ENCODE measurements around the gene ADAM19.

ADAM19 gene, protein sequence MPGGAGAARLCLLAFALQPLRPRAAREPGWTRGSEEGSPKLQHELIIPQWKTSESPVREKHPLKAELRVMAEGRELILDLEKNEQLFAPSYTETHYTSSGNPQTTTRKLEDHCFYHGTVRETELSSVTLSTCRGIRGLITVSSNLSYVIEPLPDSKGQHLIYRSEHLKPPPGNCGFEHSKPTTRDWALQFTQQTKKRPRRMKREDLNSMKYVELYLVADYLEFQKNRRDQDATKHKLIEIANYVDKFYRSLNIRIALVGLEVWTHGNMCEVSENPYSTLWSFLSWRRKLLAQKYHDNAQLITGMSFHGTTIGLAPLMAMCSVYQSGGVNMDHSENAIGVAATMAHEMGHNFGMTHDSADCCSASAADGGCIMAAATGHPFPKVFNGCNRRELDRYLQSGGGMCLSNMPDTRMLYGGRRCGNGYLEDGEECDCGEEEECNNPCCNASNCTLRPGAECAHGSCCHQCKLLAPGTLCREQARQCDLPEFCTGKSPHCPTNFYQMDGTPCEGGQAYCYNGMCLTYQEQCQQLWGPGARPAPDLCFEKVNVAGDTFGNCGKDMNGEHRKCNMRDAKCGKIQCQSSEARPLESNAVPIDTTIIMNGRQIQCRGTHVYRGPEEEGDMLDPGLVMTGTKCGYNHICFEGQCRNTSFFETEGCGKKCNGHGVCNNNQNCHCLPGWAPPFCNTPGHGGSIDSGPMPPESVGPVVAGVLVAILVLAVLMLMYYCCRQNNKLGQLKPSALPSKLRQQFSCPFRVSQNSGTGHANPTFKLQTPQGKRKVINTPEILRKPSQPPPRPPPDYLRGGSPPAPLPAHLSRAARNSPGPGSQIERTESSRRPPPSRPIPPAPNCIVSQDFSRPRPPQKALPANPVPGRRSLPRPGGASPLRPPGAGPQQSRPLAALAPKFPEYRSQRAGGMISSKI

DNA sequence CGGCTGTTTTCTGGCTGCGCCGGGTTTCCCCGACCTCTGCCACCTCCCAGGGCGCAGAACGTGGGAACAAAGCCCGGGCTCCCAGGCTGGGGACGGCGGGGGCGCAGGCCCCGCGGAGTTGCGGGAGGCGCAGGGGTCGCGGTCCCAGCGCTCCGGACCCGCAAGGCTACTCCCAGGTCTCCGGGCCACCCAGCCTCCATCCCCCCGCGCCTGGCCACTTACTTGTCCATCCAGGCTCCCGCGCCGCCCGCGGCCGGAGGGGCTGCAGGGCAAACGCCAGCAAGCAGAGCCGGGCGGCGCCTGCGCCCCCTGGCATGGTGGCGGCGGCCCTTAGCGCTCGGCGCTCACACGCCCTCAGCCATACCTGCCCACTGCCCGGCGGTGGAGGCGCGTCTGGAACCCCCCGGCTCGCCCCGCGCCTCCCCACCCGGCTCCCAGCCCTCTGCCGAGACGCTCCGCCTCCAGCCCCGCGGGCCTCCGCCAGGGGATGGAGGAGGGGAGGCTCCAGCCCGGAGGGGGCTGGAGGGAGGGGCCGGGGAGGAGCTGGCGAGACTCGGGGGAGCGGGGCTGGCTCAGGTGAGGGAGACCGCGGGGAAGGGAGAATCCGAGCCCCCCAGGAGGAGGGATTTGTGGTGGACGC lies at the start of gene ADAM19:
ADAM19 (minus strand) TSS at position 395 of the 640 bp plus-strand sequence; CDS start at position 316, 79 bp downstream.
- CTCF ChIA-PET, result no interaction called here
- peak; percentile 51 for DNase-seq (ENCODE audit: low spot score)
- TF ChIP-seq, protein P1, sequence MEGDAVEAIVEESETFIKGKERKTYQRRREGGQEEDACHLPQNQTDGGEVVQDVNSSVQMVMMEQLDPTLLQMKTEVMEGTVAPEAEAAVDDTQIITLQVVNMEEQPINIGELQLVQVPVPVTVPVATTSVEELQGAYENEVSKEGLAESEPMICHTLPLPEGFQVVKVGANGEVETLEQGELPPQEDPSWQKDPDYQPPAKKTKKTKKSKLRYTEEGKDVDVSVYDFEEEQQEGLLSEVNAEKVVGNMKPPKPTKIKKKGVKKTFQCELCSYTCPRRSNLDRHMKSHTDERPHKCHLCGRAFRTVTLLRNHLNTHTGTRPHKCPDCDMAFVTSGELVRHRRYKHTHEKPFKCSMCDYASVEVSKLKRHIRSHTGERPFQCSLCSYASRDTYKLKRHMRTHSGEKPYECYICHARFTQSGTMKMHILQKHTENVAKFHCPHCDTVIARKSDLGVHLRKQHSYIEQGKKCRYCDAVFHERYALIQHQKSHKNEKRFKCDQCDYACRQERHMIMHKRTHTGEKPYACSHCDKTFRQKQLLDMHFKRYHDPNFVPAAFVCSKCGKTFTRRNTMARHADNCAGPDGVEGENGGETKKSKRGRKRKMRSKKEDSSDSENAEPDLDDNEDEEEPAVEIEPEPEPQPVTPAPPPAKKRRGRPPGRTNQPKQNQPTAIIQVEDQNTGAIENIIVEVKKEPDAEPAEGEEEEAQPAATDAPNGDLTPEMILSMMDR (conservative IDR thresholded peaks at IDR 0.05; ENCODE audit: low read depth), result no peak
- no peak within 1 kb of the TSS for H3K27ac ChIP-seq
- POLR2A ChIA-PET (ENCODE audit: low non-redundant PET), result no interaction called here

DNA sequence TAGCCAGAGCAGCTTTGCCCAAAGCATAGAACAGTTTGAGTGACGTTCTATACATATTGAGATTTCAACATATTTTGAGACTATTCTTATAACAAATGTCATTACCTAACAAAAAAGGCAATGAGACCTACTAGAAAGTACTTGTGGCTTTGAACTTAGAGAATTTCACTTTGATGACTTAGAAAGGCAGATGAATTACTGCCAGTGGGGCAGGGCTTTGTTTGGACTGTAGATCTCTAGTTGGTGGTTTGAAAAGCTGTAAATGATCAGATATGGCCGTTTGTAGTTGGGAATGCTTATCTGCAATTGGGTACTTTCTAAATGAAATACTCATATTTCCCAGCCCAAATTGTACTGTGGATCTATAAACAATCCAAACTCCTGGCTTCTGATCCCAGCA lies 48.6 kb upstream of the ADAM19 start:
- no peak for DNase-seq (ENCODE audit: low spot score)
- H3K27ac ChIP-seq, result no peak overlapping the region
- POLR2A ChIA-PET (ENCODE audit: low non-redundant PET), result no interaction called here
- CTCF ChIA-PET, result no interaction called here
- TF ChIP-seq, protein P1 (conservative IDR thresholded peaks at IDR 0.05; ENCODE audit: low read depth), result no peak

DNA sequence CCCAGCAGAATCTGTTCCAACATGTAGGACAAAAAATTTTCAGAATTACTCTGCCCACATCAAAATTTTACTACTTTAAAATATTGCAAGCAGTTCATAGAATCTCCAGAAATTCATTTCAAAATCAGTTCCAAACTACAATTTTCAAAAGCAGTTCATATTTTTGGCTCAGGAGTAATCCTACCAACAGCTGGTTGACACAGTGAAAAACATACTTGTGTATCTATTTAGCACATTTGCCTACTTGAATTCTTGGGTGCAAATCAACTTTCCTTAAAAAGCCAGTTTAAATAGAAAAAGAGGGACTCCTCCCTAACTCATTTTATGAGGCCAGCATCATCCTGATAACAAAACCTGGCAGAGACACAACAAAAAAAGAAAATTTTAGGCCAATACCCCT lies 45.2 kb upstream of the ADAM19 start:
- no peak for DNase-seq (ENCODE audit: low spot score)
- no peak overlapping the region for H3K27ac ChIP-seq
- ChIA-PET POLR2A (ENCODE audit: low non-redundant PET) (no interaction called here), CTCF (interaction anchor here (0.7 kb wide), 1 partner anchor 55 kb away, joined by 3 read pairs; no protein-coding TSS in a partner anchor)
- TF ChIP-seq, protein P1 (conservative IDR thresholded peaks at IDR 0.05; ENCODE audit: low read depth), result no peak

DNA sequence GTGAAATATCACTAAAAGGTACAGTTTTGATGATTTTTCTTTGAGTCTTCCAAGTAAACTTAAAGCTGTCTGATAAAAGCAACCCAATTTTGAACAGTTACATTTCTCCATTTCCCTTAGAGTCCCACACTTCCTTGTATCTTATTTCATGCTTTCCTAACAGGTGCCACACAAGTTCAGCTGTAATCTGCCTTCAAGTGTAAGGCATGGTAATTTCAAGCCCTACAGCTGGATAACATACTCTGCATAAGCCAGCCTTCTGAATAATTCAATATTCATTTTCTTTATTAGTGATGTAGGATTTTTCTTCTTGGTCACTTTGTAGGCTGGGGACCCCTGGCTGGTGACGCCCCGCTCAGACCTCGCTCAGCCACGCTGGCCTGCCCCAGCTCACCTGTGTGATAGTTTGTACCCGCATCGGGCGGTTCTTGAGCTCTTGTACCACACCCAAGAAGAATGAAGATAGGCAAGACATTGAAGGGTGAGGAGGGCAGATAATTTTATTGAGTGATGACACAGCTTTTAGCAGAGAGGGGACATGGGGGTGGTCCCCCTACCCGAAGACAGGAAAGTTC lies 42.7 kb upstream of the ADAM19 start:
- DNase-seq (ENCODE audit: low spot score), result no peak
- ChIA-PET POLR2A (ENCODE audit: low non-redundant PET) (no interaction called here), CTCF (interaction anchor here (0.6 to 0.7 kb wide), 3 partner anchors 27 to 116 kb away, joined by 3 to 4 read pairs (median 3); no protein-coding TSS in a partner anchor)
- TF ChIP-seq, protein P1 (conservative IDR thresholded peaks at IDR 0.05; ENCODE audit: low read depth), result no peak
- H3K27ac ChIP-seq, result no peak overlapping the region

DNA sequence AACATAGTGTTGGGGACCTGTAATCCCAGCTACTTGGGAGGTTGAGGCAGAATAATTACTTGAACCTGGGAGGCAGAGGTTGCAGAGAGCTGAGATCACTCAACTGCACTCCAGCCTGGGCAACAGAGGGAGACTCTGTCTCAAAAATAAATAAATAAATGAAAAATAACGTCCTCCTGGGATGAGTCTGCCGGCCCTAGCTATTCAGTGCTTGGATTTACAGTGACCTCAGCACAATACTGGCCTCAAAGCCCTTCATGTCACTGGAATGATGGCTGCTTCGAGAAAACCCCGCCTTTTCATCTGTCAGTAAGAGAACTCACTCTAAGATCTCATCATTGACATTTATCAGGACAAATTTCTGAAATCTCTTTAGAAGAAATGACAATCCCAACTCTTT lies 41.2 kb upstream of the ADAM19 start:
- ChIA-PET POLR2A (ENCODE audit: low non-redundant PET) (no interaction called here), CTCF (no interaction called here)
- TF ChIP-seq, protein P1 (conservative IDR thresholded peaks at IDR 0.05; ENCODE audit: low read depth), result no peak
- no peak for DNase-seq (ENCODE audit: low spot score)
- no peak overlapping the region for H3K27ac ChIP-seq
